BE2C (cell line): ENCODE data around the gene PLP2.

Experiments
- DNase-seq: peaks from one replicate; pipeline ENCODE4 v3.0.0-alpha.2; 2020
- H3K27me3 ChIP-seq: fragments of 250-450 bp; sonication (Bioruptor Pico); 2 replicates; pipeline ENCODE4 v1.5.1; 2020; ENCODE audit warnings: mild to moderate bottlenecking
- H3K36me3 ChIP-seq: fragments of 250-450 bp; sonication (Bioruptor Pico); 2 replicates; pipeline ENCODE4 v1.5.1; 2020; ENCODE audit warnings: mild to moderate bottlenecking
- H3K4me1 ChIP-seq: fragments of 250-450 bp; sonication (Bioruptor Pico); 2 replicates; pipeline ENCODE4 v1.5.1; 2020
- H3K4me3 ChIP-seq: 2 replicates; pipeline ENCODE4 v1.5.1; 2011; ENCODE audit warnings: low read depth, low read length
- H3K9me3 ChIP-seq: fragments of 250-450 bp; sonication (Bioruptor Pico); 2 replicates; pipeline ENCODE4 v1.5.1; 2020
- TF ChIP-seq, protein P1 (sequence below): IDR thresholded peaks from 2 replicates; pipeline ENCODE4 v1.5.1; 2012; ENCODE audit warnings: mild to moderate bottlenecking, low read depth, low read length

The PLP2 gene

DNA sequence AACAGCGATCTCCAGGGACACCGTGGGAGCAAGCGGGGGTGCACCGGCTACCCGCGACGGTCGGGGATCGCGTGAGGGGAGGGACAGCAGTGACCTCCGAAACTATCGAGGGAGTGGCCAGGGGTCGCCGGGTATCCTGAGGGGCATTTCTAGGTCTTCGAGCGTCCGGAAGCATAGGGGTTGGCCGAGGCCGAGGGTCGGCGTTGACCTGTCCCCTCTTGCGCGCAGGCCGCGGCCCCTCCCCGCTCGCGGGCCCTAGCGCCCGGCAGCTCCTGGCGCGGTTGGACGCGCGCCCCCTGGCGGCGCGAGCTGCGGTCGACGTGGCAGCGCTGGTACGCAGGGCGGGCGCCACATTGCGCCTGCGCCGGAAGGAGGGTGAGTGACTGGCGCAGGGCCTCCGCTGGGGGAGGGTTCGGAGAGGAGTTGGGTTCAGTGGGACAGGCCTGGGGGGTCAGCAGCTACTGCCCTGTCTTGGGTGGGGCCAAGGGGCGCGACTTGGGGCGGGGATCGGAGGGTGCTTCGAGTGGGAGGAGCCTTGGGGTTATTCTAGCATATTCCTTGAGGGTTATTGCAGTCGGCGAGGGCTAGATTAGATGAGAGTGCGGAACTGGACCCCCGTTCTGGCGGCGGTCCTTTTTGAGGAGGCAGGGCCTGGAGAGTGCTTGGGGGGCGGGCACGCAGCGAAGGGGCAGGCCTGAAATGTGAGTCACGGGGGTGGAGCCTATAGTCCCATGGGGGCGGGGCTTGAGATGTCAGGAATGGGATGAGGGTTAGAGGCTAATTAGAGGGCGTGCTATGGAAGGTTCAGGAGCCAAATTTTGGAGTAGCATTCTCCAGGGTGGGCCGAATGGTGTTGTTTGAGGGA, 7.9 kb upstream of the PLP2 start:
- TF ChIP-seq, protein P1, sequence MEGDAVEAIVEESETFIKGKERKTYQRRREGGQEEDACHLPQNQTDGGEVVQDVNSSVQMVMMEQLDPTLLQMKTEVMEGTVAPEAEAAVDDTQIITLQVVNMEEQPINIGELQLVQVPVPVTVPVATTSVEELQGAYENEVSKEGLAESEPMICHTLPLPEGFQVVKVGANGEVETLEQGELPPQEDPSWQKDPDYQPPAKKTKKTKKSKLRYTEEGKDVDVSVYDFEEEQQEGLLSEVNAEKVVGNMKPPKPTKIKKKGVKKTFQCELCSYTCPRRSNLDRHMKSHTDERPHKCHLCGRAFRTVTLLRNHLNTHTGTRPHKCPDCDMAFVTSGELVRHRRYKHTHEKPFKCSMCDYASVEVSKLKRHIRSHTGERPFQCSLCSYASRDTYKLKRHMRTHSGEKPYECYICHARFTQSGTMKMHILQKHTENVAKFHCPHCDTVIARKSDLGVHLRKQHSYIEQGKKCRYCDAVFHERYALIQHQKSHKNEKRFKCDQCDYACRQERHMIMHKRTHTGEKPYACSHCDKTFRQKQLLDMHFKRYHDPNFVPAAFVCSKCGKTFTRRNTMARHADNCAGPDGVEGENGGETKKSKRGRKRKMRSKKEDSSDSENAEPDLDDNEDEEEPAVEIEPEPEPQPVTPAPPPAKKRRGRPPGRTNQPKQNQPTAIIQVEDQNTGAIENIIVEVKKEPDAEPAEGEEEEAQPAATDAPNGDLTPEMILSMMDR = peak; percentile 43
- H3K4me3 ChIP-seq = peak overlapping the region; percentile 50

GRCh38 chrX:49164589-49165360, 6.9 kb upstream of the PLP2 start:
- TF ChIP-seq, protein P1 = no peak

More for the DNA sequence above, 7.9 kb upstream of the PLP2 start:
- peak; percentile 88 for DNase-seq
- Histone ChIP-seq H3K36me3 (no peaks in the 10 kb centered on the region), H3K4me1 (peaks cover 4% of the 10 kb centered on the region), H3K27me3 (no peaks in the 10 kb centered on the region), H3K9me3 (no peaks in the 10 kb centered on the region)

GRCh38 chrX:49165901-49166881, 5.5 kb upstream of the PLP2 start:
- peak overlapping the region; percentile 54 for H3K4me3 ChIP-seq
- TF ChIP-seq, protein P1 = peak; percentile 47
- peak; percentile 89 for DNase-seq
- no peaks in the 10 kb centered on the region for H3K9me3 ChIP-seq
- H3K4me1 ChIP-seq = peaks cover 4% of the 10 kb centered on the region
- H3K36me3 ChIP-seq = no peaks in the 10 kb centered on the region
- H3K27me3 ChIP-seq = no peaks in the 10 kb centered on the region

More at GRCh38 chrX:49164589-49165360, 6.9 kb upstream of the PLP2 start:
- no peaks in the 10 kb centered on the region for H3K36me3 ChIP-seq
- no peaks in the 10 kb centered on the region for H3K27me3 ChIP-seq
- H3K4me3 ChIP-seq = no peak overlapping the region
- peaks cover 4% of the 10 kb centered on the region for H3K4me1 ChIP-seq
- H3K9me3 ChIP-seq = no peaks in the 10 kb centered on the region
- DNase-seq = no peak

DNA sequence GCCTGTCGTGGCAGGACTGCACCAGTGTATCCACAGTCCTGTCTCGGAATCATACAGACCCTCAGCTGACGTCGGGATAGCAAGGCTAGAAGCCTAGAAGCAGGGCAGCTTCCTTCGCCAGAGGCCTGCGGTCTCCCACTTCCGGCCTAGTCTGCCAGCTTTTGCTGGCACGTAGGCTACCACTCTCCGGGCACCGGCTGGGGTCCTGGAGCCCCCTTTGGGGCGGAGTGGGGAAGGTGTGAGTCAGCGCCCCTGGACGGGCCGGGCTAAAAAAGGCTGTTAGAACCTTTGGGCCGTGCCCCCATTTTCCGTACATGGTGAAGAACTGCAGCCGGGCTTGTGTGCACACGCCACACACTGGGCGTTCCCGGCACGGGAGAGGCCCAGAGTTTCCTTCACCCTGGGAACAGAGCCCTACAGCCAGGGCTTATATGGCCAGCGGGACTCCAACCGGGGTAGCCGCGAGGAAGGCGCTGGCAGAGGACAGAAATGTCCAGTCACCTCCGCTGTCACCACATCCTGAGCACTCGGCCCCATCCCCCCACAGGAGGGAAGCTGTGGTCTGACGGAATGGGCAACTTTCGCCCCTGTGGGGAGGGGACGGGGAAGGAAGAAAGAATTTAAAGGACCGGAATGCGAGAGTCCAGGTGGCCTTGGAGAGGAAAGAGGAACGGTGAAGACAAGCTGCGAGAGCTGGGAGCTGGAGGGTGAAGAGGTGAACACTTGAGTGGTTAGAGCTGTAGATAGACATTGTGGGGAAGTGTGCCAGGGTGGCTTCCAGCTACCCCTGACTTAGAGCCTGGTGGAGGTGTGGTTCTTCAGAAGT, 4.6 kb upstream of the PLP2 start:
- peak; percentile 34 for DNase-seq
- H3K27me3 ChIP-seq = no peaks in the 10 kb centered on the region

More for the DNA sequence above, 4.6 kb upstream of the PLP2 start:
- Histone ChIP-seq H3K4me3 (peak overlapping the region; percentile 54), H3K4me1 (peaks cover 4% of the 10 kb centered on the region), H3K36me3 (no peaks in the 10 kb centered on the region), H3K9me3 (no peaks in the 10 kb centered on the region)
- TF ChIP-seq, protein P1 = no peak
